Endothelial cell of umbilical vein (primary cell): ENCODE data around the gene HOXC11. TPM values are rescaled to one million over a fixed set of nuclear protein-coding genes. Genes with fewer than 3 reads are reported as not detected.

Source experiments
- BruUV-seq: library from RNA; stranded (reverse); fragments of 400-500 nt; replicated peaks from 2 replicates; lab custom pipeline; 2021; lab: Mats Ljungman, UMichigan
- CTCF ChIA-PET: fragments of 300-600, 350-600 bp; sonication (Branson Sonifier 250); formaldehyde crosslinking; loops from one replicate; lab custom pipeline; 2021; ENCODE audit warnings: antibody characterized with exemption, inconsistent platforms; lab: Charles Lee
- POLR2A ChIA-PET: fragments of 300-600, 350-600 bp; sonication (Branson Sonifier 250); formaldehyde crosslinking; loops from one replicate; lab custom pipeline; 2021; ENCODE audit warnings: antibody characterized with exemption, inconsistent platforms; lab: Charles Lee
- DNase-seq: peaks from one replicate; pipeline ENCODE4 v3.0.0-alpha.2; 2011; ENCODE audit warnings: low read depth, low spot score
- FAIRE-seq: peaks from 2 replicates; lab custom pipeline; 2011; peaks lifted over from hg19 to GRCh38; lab: Jason Lieb, UNC
- H2AFZ ChIP-seq: 2 replicates; pipeline ENCODE4 v1.6.0; 2012; ENCODE audit warnings: low read depth, low read length, control low read depth, inconsistent platforms
- H3K27ac ChIP-seq: 2 replicates; pipeline ENCODE4 v1.5.1; 2011; ENCODE audit warnings: low read depth, mild to moderate bottlenecking, control low read depth, low read length, moderate library complexity; ENCODE audit not compliant: insufficient read depth
- H3K27me3 ChIP-seq, 2 experiments: 2 replicates each; pipeline versions ENCODE4 v1.6.0 to v1.6.1; 2011; ENCODE audit warnings: low read length in 2 of 2, mixed read lengths in 1 of 2; ENCODE audit not compliant: control insufficient read depth in 2 of 2, insufficient read depth in 2 of 2
- H3K36me3 ChIP-seq, 2 experiments: 2 replicates in 1 of 2; 3 replicates in 1 of 2; pipeline ENCODE4 v1.5.1; 2011; ENCODE audit warnings: low read length in 2 of 2, mild to moderate bottlenecking in 1 of 2, moderate library complexity in 1 of 2; ENCODE audit not compliant: control insufficient read depth in 2 of 2, insufficient read depth in 2 of 2; ENCODE audit errors: extremely low read depth in 1 of 2
- H3K4me1 ChIP-seq: 3 replicates; pipeline ENCODE4 v1.5.1; 2011; ENCODE audit warnings: mild to moderate bottlenecking, low read length; ENCODE audit not compliant: control insufficient read depth, insufficient read depth; ENCODE audit errors: extremely low read depth
- H3K4me2 ChIP-seq: 2 replicates; pipeline ENCODE4 v1.6.1; 2011; ENCODE audit warnings: low read length, control low read depth, mixed read lengths; ENCODE audit not compliant: insufficient read depth
- H3K4me3 ChIP-seq, 3 experiments: fragments of 200-600 bp in 1 of 3; sonication (generic), shearing (Covaris generic) in 1 of 3; replicated peaks in 1 of 3; 2 replicates each; pipeline ENCODE4 v1.5.1; 2011 to 2016; ENCODE audit warnings: control low read depth in 3 of 3, low read length in 3 of 3, mild to moderate bottlenecking in 2 of 3, inconsistent platforms in 1 of 3, low read depth in 1 of 3, moderate library complexity in 1 of 3; ENCODE audit not compliant: insufficient read depth in 1 of 3
- H3K79me2 ChIP-seq: 2 replicates; pipeline ENCODE4 v1.6.0; 2012; ENCODE audit warnings: low read length, inconsistent platforms; ENCODE audit not compliant: control insufficient read depth, insufficient read depth
- H3K9ac ChIP-seq: replicated peaks from 2 replicates; pipeline ENCODE3; 2011; ENCODE audit warnings: low read length, control low read depth; ENCODE audit not compliant: insufficient read depth; ENCODE audit errors: extremely low read depth
- H3K9me1 ChIP-seq: replicated peaks from 3 replicates; pipeline ENCODE4 v1.6.0; 2011; ENCODE audit warnings: mild to moderate bottlenecking, low read length; ENCODE audit not compliant: control insufficient read depth, insufficient read depth; ENCODE audit errors: extremely low read depth
- H3K9me3 ChIP-seq: replicated peaks from 2 replicates; pipeline ENCODE4 v1.5.1; 2012; ENCODE audit warnings: low read length, inconsistent platforms; ENCODE audit not compliant: control insufficient read depth, insufficient read depth
- H4K20me1 ChIP-seq: replicated peaks from 2 replicates; pipeline ENCODE3; 2011; ENCODE audit warnings: mild to moderate bottlenecking, low read length; ENCODE audit not compliant: control insufficient read depth, insufficient read depth; ENCODE audit errors: extremely low read depth
- EZH2 ChIP-seq: IDR thresholded peaks from 2 replicates; pipeline ENCODE4 v1.6.1; 2012; ENCODE audit warnings: borderline replicate concordance, low read depth, mild to moderate bottlenecking, moderate library complexity, low read length, inconsistent platforms; ENCODE audit not compliant: severe bottlenecking
- FOS ChIP-seq: IDR thresholded peaks from 2 replicates; pipeline ENCODE4 v1.6.1; 2011; ENCODE audit warnings: mild to moderate bottlenecking, low read length, moderate library complexity, borderline replicate concordance; ENCODE audit not compliant: insufficient read depth
- GATA2 ChIP-seq: IDR thresholded peaks from 2 replicates; pipeline ENCODE4 v1.7.0; 2011; ENCODE audit warnings: low read depth, mild to moderate bottlenecking, moderate library complexity, mixed read lengths, low read length; ENCODE audit not compliant: insufficient read length, insufficient read depth
- JUN ChIP-seq: IDR thresholded peaks from 2 replicates; pipeline ENCODE4 v1.6.1; 2011; ENCODE audit warnings: borderline replicate concordance, low read depth; ENCODE audit not compliant: insufficient read length, insufficient read depth
- MYC ChIP-seq: IDR thresholded peaks from one replicate; pipeline ENCODE4 v1.6.1; 2011; ENCODE audit warnings: mild to moderate bottlenecking, low read depth, low read length
- POLR2A ChIP-seq: IDR thresholded peaks from 2 replicates; pipeline ENCODE4 v1.6.1; 2012; ENCODE audit warnings: low read depth, mild to moderate bottlenecking, control low read depth, low read length
- POLR2AphosphoS5 ChIP-seq: IDR thresholded peaks from 2 replicates; pipeline ENCODE4 v1.6.1; 2012; ENCODE audit warnings: low read depth, mild to moderate bottlenecking, control low read depth, low read length, moderate library complexity; ENCODE audit not compliant: insufficient read depth
- dilution Hi-C: fragments of 300-500 bp; cut with MboI; formaldehyde crosslinking; loops from one replicate; pipeline ENCODE4 v1.15.0; 2019; ENCODE audit warnings: low sequenced_read_pairs; ENCODE audit not compliant: extremely low pct_ligation_motif_present
- intact Hi-C: fragments of 100-400 bp; cut with micrococcal nuclease; formaldehyde crosslinking; loops from one replicate; pipeline ENCODE4 v1.10.0; 2022
- polyA plus RNA-seq, 4 experiments: library from polyadenylated mRNA; depleted of rRNA in 3 of 4; stranded (reverse) in 3 of 4; unstranded in 1 of 4; fragments of >200 nt; gene quantifications; 2 replicates each; pipeline versions ENCODE4 v1.2.1 to v1.2.3, GENCODE V29; 2011 to 2012; ENCODE audit warnings: missing spikeins in 1 of 4
- total RNA-seq: library from RNA; stranded (reverse); gene quantifications from 2 replicates; pipeline ENCODE4 v1.2.3, GENCODE V29; 2021
- TF ChIP-seq, protein P1 (sequence below): IDR thresholded peaks from 2 replicates; pipeline ENCODE4 v1.6.1; 2011; ENCODE audit not compliant: insufficient read depth, insufficient read length
- TF ChIP-seq, protein P2 (sequence below), 2 donors: IDR thresholded peaks; 1 replicate in 1 of 2; 2 replicates in 1 of 2; pipeline ENCODE4 v1.5.1; 2011; ENCODE audit warnings: low read length in 2 of 2, mild to moderate bottlenecking in 2 of 2, moderate library complexity in 2 of 2, control low read depth in 1 of 2, inconsistent platforms in 1 of 2, low read depth in 1 of 2; ENCODE audit not compliant: insufficient read depth in 1 of 2; ENCODE audit errors: extremely low read depth in 1 of 2

The HOXC11 gene
- total and polyA plus RNA-seq, 2 donors (not counting 3 experiments of a cell fraction or from before 2014, with no cell fraction given) = not detected

DNA sequence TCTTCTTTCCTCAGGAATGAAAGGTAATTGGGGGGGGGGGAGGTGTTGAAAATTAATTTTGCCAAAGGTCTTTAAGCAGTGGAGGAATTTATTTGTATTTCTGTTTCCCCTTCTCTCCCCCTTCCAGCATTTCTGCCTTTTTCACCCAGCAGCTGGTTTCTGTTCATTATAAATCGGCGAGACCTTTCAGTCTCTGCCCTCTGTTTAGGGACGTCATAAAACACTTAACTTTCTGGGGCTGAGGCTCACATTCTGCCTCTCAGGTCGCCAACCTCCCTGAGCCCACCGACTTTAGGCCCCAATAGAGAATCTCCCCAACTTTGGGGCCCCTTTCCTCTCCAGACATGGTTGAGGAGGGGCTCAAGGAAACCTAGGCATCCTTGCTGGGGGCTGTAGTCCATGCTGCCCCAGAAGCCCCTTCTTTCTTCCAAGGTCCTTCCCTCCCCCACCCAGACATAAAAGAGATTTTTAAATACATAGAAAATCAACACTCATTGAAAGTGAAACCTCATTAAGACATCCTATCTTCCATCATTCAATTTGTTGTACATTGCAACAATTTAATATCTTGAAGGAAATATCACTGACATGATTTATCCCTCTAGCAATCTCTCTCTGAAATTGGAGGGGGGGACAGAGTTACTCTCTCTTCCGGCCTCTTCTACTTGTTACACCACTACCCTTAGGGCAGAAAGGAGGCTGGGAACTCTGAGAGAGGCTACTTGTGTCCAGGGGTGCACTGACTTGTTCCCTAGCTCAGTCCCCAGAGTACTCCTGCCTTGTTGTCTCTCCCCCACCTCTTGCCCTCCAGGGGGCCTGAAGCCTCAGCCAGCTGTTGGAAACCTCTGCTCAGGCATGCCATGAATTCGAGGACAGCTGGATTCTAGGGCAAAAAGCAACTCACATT lies 52.8 kb downstream of the HOXC11 start:
- H3K4me3 ChIP-seq = no peak overlapping the region
- no peak overlapping the region for H3K27ac ChIP-seq
- no peaks in the 10 kb centered on the region for H3K4me1 ChIP-seq
- no peaks in the 10 kb centered on the region for H3K79me2 ChIP-seq
- H3K36me3 ChIP-seq = no peaks in the 10 kb centered on the region
- ChIA-PET CTCF (interaction anchor here (1.4 kb wide), 1 partner anchor 20 kb away, joined by 4 read pairs; no protein-coding TSS in a partner anchor), POLR2A (interaction anchor here (0.7 kb wide), 1 partner anchor 123 kb away, joined by 4 read pairs; no protein-coding TSS in a partner anchor)
- H3K4me2 ChIP-seq = no peak overlapping the region
- H3K9ac ChIP-seq = no peak overlapping the region
- H3K9me1 ChIP-seq = no peaks in the 10 kb centered on the region
- DNase-seq = no peak
- TF ChIP-seq, protein P1, sequence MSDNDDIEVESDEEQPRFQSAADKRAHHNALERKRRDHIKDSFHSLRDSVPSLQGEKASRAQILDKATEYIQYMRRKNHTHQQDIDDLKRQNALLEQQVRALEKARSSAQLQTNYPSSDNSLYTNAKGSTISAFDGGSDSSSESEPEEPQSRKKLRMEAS = no peak
- TF ChIP-seq POLR2A = no peak
- TF ChIP-seq, protein P2, sequence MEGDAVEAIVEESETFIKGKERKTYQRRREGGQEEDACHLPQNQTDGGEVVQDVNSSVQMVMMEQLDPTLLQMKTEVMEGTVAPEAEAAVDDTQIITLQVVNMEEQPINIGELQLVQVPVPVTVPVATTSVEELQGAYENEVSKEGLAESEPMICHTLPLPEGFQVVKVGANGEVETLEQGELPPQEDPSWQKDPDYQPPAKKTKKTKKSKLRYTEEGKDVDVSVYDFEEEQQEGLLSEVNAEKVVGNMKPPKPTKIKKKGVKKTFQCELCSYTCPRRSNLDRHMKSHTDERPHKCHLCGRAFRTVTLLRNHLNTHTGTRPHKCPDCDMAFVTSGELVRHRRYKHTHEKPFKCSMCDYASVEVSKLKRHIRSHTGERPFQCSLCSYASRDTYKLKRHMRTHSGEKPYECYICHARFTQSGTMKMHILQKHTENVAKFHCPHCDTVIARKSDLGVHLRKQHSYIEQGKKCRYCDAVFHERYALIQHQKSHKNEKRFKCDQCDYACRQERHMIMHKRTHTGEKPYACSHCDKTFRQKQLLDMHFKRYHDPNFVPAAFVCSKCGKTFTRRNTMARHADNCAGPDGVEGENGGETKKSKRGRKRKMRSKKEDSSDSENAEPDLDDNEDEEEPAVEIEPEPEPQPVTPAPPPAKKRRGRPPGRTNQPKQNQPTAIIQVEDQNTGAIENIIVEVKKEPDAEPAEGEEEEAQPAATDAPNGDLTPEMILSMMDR (IDR thresholded peaks at IDR 0.05; ENCODE audit: extremely low read depth in 1 of 2, insufficient read depth in 1 of 2, low read depth in 1 of 2, low read length in 2 of 2) = no peak
- TF ChIP-seq EZH2 = no peak
- no peak for TF ChIP-seq FOS
- no peak for TF ChIP-seq GATA2
- TF ChIP-seq MYC = no peak
- TF ChIP-seq POLR2AphosphoS5 = no peak
- TF ChIP-seq JUN = no peak
- H3K9me3 ChIP-seq = no peaks in the 10 kb centered on the region
- no peaks in the 10 kb centered on the region for H4K20me1 ChIP-seq
- H2AFZ ChIP-seq = no peak overlapping the region
- no peak for FAIRE-seq
- no TSS peak for BruUV-seq
- dilution Hi-C loops = no loop called here
- intact Hi-C loops = no loop called here
- peaks cover 80 to 96% of the 10 kb centered on the region in 2 experiments for H3K27me3 ChIP-seq
